Measurements from ENCODE around the gene DNAH1. TPM values are rescaled to one million over a fixed set of nuclear protein-coding genes. Genes with fewer than 3 reads are reported as not detected.

The DNAH1 gene
- total RNA-seq, 1 donor = 8.7 TPM

DNA sequence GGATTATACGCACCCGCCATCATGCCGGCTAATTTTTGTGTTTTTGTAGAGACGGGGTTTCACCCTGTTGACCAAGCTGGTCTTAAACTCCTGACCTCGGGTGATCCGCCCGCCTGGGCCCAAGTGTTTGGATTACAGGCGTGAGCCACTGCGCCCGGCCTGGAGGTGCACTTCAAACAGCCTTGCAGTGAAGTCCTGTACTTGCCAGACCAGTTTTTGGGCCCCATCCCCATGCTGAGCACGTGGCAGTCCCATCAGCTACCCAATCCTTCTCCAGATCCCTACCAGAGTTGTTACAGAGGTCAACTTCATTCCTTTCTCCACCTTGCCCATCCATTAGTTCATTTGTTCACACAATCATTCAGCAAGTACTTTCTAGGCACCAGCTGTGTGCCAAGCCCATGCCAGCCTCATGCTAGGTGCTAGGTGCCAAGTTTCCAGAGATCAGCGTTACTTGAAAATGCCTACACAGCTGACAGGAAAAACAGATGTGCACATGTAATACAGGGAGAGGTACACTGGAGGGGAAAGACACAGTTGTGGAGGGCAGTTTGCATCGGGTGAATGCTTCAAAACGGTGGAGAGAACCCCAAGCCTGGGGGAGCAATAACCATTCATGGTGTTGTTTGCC, 2.2 kb downstream of the DNAH1 start:
- no peaks in the 10 kb centered on the region for H4K20me1 ChIP-seq (ENCODE audit: insufficient read depth, low read length)
- no peaks in the 10 kb centered on the region for H3K79me2 ChIP-seq (ENCODE audit: insufficient read depth, low read length)
- no peak overlapping the region for H3K4me3 ChIP-seq (ENCODE audit: insufficient read depth, low read length)
- peak; percentile 51 for DNase-seq (ENCODE audit: insufficient read length, low spot score, missing footprints)
- H3K27me3 ChIP-seq (ENCODE audit: insufficient read depth, low read length) = peaks cover 9% of the 10 kb centered on the region
- no peaks in the 10 kb centered on the region for H3K9me3 ChIP-seq (ENCODE audit: low read depth, low read length)
- peaks cover 21% of the 10 kb centered on the region for H3K4me1 ChIP-seq (ENCODE audit: insufficient read depth, low read length)
- H2AFZ ChIP-seq (ENCODE audit: low read length) = no peak overlapping the region
- H3K27ac ChIP-seq (ENCODE audit: low read depth, low read length) = no peak overlapping the region
- TF ChIP-seq, protein P1, sequence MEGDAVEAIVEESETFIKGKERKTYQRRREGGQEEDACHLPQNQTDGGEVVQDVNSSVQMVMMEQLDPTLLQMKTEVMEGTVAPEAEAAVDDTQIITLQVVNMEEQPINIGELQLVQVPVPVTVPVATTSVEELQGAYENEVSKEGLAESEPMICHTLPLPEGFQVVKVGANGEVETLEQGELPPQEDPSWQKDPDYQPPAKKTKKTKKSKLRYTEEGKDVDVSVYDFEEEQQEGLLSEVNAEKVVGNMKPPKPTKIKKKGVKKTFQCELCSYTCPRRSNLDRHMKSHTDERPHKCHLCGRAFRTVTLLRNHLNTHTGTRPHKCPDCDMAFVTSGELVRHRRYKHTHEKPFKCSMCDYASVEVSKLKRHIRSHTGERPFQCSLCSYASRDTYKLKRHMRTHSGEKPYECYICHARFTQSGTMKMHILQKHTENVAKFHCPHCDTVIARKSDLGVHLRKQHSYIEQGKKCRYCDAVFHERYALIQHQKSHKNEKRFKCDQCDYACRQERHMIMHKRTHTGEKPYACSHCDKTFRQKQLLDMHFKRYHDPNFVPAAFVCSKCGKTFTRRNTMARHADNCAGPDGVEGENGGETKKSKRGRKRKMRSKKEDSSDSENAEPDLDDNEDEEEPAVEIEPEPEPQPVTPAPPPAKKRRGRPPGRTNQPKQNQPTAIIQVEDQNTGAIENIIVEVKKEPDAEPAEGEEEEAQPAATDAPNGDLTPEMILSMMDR (IDR thresholded peaks at IDR 0.05; ENCODE audit: extremely low read depth, low read depth, low read length) = no peak
- peak overlapping the region; percentile 94 for H3K4me2 ChIP-seq (ENCODE audit: insufficient read depth, low read length)
- H3K36me3 ChIP-seq (ENCODE audit: insufficient read depth, low read length) = no peaks in the 10 kb centered on the region

DNA sequence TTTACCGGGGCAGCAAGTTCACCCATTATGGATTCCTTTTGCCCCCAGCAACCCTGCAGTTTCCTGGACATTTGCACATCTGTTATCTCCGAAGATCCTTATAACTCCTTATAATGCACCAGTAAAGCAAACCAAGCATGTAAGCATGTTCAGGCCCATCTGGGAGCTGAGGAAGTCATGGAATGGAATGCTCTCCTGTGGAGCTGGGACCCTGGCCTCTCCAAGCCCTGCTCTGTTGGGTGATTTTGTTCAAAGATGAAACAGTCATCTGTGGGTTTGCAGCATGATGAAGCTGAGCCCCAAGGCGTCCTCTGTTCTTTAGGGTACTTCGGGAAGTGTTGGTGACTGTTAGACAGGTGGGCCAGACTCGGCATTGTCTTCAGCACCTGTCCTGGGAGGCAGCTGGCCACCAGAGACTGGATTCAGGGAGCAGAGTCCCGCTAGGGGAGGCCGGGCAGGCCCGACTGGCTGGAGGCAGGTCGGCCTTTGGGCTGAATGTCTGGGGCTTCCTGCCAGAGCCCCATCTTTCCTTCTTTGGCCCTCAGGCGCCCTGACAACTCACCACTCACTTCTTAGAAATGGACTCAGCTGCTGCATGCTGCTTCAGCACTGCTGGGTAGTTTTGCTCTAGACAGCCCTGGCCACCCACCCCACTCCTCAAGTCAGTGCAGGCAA, 3.9 kb downstream of the DNAH1 start:
- no peak overlapping the region for H3K4me3 ChIP-seq (ENCODE audit: insufficient read depth, low read length)
- DNase-seq (ENCODE audit: insufficient read length, low spot score, missing footprints) = peak; percentile 51

DNA sequence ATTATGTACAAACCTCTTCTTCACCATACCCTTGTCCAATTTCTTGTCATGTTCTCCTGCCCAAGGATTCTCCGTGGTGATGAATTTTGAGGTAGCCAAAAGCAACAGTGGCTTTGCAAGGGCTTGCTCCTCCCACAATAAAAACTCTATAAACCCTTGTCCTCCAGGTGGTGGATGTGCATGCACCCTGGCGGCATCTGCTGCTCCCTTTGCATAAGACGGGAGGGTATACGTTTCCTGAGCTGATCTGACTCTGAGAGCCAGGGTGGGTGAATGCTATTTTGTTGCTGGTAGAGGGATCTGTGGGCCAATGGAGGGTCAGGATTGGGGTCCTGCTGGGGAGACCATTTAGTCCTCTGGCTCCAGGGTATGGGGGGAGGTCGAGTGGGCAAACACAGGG, 5.4 kb downstream of the DNAH1 start:
- Histone ChIP-seq H3K27me3 (ENCODE audit: insufficient read depth, low read length) (peaks cover 9% of the 10 kb centered on the region), H2AFZ (ENCODE audit: low read length) (no peak overlapping the region), H3K4me1 (ENCODE audit: insufficient read depth, low read length) (peaks cover 7% of the 10 kb centered on the region), H3K9me3 (ENCODE audit: low read depth, low read length) (no peaks in the 10 kb centered on the region), H3K27ac (ENCODE audit: low read depth, low read length) (no peak overlapping the region), H3K4me2 (ENCODE audit: insufficient read depth, low read length) (no peak overlapping the region), H3K79me2 (ENCODE audit: insufficient read depth, low read length) (no peaks in the 10 kb centered on the region), H4K20me1 (ENCODE audit: insufficient read depth, low read length) (no peaks in the 10 kb centered on the region), H3K4me3 (ENCODE audit: insufficient read depth, low read length) (no peak overlapping the region), H3K36me3 (ENCODE audit: insufficient read depth, low read length) (no peaks in the 10 kb centered on the region)
- TF ChIP-seq, protein P1 (IDR thresholded peaks at IDR 0.05; ENCODE audit: extremely low read depth, low read depth, low read length) = no peak
- DNase-seq (ENCODE audit: insufficient read length, low spot score, missing footprints) = peak; percentile 76

More for the DNA sequence above, 3.9 kb downstream of the DNAH1 start:
- Histone ChIP-seq H2AFZ (ENCODE audit: low read length) (no peak overlapping the region), H3K4me1 (ENCODE audit: insufficient read depth, low read length) (peaks cover 7% of the 10 kb centered on the region), H3K27ac (ENCODE audit: low read depth, low read length) (no peak overlapping the region), H3K4me2 (ENCODE audit: insufficient read depth, low read length) (no peak overlapping the region), H4K20me1 (ENCODE audit: insufficient read depth, low read length) (no peaks in the 10 kb centered on the region), H3K36me3 (ENCODE audit: insufficient read depth, low read length) (no peaks in the 10 kb centered on the region), H3K79me2 (ENCODE audit: insufficient read depth, low read length) (no peaks in the 10 kb centered on the region), H3K9me3 (ENCODE audit: low read depth, low read length) (no peaks in the 10 kb centered on the region), H3K27me3 (ENCODE audit: insufficient read depth, low read length) (peaks cover 9% of the 10 kb centered on the region)
- TF ChIP-seq, protein P1 (IDR thresholded peaks at IDR 0.05; ENCODE audit: extremely low read depth, low read depth, low read length) = no peak

DNA sequence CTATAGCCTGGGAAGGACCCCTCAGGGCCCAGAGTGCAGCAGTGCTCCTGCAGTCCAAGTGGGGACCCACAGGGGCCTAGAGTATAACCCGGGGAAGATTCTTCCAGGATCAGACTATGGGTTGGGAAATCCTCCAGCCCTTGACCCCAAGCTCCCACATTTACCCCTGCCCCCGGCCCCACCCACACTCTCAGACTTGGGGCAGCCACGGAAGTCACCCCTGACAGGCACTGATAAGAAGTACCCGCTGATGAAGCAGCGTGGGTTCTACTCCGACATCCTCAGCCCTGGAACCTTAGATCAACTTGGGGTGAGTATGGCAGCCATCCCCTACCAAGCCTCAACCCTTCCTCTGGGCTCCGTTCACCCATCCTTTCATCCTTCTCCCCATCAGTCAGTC, 6.3 kb downstream of the DNAH1 start:
- Histone ChIP-seq H4K20me1 (ENCODE audit: insufficient read depth, low read length) (no peaks in the 10 kb centered on the region), H3K79me2 (ENCODE audit: insufficient read depth, low read length) (no peaks in the 10 kb centered on the region), H3K9me3 (ENCODE audit: low read depth, low read length) (no peaks in the 10 kb centered on the region), H3K27ac (ENCODE audit: low read depth, low read length) (no peak overlapping the region), H3K27me3 (ENCODE audit: insufficient read depth, low read length) (peaks cover 9% of the 10 kb centered on the region), H3K36me3 (ENCODE audit: insufficient read depth, low read length) (no peaks in the 10 kb centered on the region), H3K4me2 (ENCODE audit: insufficient read depth, low read length) (no peak overlapping the region), H3K4me1 (ENCODE audit: insufficient read depth, low read length) (peaks cover 3% of the 10 kb centered on the region), H2AFZ (ENCODE audit: low read length) (no peak overlapping the region), H3K4me3 (ENCODE audit: insufficient read depth, low read length) (no peak overlapping the region)
- TF ChIP-seq, protein P1 (IDR thresholded peaks at IDR 0.05; ENCODE audit: extremely low read depth, low read depth, low read length) = no peak
- no peak for DNase-seq (ENCODE audit: insufficient read length, low spot score, missing footprints)
